ENCODE results near the gene PRKAR2B.
"Not testable (repeated sequence)": the region's sequence is repeated elsewhere in the genome, so short reads cannot be mapped to it uniquely, and the experiment has no call there.

The PRKAR2B gene

DNA sequence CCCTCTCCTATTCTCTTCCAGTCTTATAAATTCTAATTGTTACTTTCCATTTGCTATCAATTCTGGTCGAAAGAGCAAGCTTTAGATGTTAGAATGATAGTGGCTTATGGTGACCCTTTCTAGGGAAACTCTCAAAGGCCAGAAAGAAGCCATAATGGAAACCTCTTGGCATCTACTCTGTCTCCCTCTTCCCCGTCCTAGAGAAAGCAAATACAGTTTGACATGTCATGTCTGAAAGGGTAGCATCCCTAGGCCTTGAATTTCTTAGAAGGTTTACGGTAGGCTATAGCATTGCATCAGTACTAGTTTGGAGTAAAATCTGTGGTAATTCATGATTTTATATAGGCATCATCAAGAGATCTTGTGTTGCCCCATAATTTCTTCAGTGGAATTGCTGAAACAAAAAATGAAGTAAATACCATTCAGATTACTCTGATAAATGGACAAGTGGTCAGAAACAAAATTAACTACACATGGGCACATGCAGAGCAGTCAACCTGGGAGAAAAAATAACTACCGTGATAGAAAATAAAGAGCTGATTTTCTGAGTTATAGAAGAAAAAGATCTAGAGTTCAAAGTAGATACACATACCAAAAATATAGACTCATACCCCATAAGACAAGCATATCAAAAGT lies 4.4 kb downstream of the PRKAR2B start:
- no peak for DNase-seq

DNA sequence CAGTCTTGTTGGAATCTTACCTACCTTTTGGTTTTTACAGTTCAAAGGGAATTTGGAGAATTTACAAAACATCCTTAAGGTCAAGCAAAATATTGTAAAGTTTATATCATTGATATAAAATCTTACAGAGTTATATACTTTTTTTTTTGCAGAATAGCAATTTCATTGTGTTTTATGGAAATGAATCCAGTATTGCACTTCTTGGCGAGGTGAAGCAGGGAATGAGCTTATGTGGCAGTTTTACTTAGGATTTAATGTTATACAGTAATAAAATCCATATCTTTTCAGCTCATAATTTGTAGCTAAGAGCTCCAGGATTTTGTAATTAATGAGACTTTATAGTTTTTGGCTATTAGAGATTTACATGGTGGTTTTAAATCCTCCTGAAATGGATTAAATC lies 5.0 kb downstream of the PRKAR2B start:
- DNase-seq: no peak

DNA sequence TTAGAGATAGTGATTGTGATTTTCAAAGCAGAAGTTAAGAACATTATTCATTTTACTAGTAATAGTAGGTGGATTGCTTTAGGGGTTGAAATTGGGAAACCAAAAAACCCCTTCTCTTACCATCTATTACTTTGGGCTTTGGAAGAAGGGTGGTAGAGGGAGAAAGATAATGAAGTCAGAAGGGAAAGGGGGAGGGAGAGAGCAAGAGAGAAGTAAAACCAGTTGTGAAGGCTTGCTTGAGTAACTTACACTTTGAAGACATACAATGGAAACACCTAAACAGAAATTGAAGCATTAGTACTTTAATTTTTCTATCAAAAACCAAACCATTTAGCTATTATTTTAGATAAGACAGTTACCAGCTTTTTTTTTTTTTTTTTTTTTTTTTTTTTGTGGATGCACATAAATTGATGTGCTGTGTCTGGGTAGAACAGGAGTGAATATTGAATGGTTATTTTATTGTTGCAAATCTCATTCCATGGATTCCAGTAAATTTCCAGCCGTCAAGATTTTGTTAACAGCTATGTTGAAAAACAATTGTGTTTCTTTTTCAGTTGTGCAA lies 5.5 kb downstream of the PRKAR2B start:
- DNase-seq: no peak

DNA sequence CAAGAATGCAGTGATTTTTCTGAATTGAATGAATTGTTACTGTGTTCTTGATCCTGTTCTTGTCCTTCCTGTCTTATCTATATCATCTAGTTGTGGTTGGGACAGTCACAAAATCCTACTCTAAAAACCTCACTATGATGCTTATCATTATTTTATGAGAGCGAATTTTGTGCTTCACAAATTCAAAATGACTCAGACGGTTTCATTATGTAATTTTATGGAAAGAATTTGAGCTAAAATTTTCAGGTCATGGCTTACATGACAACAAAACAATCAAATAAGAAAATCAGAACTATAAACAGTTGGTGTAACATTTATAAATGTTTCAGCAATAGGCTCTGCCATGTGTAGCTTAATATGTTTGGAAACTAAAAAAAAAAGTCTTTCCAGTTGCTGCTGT lies 6.9 kb downstream of the PRKAR2B start:
- no peak for DNase-seq

DNA sequence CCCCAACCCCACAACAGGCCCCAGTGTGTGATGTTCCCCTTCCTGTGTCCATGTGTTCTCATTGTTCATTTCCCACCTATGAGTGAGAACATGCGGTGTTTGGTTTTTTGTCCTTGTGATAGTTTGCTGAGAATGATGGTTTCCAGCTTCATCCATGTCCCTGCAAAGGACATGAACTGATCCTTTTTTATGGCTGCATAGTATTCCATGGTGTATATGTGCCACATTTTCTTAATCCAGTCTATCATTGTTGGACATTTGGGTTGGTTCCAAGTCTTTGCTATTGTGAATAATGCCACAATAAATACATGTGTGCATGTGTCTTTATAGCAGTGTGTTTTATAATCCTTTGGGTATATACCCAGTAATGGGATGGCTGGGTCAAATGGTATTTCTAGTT lies 10.5 kb downstream of the PRKAR2B start:
- DNase-seq: not testable (repeated sequence)

DNA sequence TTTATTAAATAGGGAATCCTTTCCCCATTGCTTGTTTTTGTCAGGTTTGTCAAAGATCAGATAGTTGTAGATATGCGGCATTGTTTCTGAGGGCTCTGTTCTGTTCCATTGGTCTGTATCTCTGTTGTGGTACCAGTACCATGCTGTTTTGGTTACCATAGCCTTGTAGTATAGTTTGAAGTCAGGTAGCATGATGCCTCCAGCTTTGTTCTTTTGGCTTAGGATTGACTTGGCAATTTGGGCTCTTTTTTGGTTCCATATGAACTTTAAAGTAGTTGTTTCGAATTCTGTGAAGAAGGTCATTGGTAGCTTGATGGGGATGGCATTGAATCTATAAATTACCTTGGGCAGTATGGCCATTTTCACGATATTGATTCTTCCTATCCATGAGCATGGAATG lies 11.6 kb downstream of the PRKAR2B start:
- DNase-seq: not testable (repeated sequence)

DNA sequence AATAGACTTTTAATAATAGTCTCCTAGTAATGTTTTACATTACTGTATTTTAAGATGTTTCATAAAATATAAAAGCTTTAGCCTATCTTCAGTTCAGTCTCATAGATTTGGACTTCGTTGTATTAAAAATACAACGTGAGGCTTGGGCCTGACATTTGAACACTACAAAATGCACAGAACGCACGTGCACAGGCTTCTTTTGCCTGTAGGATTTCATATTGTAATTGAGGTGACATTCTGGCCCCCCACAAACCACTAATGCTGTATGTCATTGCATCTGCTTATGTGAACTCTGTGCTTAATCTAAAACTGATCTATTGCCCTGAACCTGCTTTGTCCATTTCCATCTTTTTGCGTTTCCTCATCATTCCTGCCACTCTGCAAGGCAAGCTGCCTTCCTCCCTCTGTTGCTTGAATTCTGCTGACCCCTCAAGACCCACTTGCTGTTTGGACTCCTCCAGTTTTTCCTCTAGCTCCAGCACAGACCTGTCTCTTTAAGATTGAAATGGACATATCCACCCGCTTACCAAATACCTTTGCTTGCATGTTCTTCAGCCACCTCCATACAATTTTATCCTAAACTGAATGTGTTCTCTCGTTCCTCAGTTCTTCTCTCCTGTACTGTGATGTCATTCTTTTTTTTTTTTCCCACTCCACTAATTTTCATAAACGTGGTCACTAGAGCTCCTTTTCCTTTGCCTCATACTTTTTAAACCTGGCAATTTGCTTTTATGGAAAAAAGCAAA lies 12.4 kb downstream of the PRKAR2B start:
- no peak for DNase-seq

DNA sequence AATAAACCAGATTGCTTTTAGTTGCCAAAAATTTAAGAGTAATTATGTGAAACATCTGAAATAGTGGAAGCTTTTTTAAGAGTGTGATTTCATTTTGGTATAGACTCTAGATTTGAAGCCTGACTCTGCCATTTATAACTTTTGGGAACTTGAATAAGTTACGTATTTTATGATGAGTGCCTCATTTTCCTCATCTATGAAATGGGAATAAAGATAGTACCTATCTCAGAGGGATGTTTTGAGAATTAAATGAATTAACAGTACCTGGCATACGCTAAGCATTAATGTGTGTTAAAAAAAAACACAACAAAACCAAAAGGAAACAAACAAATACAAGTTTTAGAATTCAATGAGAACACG lies 12.9 kb downstream of the PRKAR2B start:
- no peak for DNase-seq

DNA sequence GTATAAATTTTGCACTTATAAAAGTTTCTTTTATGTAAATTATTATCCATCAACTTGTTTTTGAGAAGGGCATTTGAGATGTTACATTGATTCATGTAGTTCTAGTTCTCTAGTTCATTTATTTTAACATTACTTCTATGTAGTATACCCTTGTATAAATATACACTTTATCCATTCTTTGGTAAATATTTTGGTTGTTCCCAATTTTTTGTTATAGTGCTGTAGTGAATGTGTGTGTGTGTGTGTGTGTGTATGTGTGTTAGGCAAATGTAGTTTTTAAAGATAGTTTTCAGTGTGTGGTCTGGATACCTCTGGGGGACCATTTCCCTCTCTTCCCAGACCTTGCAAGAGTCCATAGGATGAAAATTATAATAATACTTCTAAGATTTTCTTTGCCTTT lies 15.0 kb downstream of the PRKAR2B start:
- no peak for DNase-seq

DNA sequence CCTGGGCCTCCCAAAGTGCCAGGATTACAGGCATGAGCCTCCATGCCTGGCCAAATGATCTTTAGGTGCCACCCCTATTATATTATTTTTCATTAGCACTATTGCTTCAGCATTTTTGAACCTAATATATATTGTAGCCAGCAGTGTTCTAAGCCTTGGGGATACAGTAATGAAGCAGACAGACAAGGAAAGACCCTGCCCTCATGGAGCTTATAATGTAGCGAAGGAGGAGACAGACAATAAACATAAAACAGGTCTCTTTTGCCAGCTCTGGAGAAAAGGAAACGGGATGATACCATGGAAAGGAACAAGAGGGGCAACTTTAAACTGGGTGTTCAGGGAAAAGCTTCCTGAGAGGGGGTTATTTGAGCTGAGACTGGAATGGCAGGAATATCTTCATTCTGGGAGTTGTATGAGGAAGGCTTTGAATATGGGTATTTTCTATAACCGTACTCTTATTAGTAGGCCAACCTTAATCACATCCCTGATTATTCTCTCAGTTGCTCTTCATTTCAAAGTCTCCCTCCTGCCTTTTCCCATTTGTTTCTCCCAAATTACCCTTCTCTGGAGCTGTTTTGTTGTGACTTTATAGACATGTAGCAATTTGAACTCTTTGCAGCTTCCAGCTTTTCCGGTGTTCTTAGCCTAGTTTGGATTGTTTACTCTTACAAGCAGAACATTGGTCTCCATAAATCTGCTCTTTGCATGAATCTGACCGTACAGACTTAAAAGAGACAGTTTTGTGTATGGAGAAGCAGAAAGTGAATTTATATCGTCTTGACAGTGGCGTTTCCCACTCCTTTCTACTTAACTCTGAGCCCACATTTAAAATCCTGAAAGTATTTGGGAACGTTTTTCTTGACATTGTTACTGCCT lies 19.0 kb downstream of the PRKAR2B start:
- no peak for DNase-seq

DNA sequence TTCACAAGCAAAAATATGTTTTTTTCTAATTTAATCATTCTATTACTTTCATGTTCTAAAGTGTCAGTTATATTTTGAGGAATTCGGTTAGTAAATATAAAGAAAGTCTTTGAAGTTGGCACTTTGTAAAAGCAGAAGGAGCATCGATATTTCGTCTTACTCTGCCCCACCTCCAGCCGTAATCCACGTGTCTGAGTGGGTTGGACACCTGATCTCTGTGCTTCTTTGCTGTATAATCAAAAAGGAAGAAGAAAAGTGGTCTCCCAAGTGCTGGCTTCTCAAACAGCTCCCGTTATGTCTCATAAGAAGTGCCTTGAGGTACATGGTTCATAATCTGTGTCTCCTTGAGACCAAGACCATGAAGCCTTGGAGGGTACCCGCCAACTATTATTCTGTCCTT lies 19.8 kb downstream of the PRKAR2B start:
- no peak for DNase-seq

DNA sequence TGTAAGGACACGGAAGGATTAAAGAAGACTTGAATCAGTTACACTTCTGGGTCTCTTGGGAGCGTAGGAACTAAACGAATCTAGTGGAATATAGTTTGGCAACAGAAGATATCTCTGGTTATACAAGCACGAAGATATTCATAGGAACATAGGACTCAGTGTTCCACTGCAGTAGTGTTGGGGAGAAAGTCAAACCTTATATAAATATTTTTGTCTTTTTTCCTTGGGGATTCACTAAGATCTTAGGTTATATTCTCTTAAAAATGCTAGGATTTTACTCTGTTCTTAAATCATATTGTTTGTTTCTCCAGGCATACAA lies 21.4 kb downstream of the PRKAR2B start:
- DNase-seq: no peak

DNA sequence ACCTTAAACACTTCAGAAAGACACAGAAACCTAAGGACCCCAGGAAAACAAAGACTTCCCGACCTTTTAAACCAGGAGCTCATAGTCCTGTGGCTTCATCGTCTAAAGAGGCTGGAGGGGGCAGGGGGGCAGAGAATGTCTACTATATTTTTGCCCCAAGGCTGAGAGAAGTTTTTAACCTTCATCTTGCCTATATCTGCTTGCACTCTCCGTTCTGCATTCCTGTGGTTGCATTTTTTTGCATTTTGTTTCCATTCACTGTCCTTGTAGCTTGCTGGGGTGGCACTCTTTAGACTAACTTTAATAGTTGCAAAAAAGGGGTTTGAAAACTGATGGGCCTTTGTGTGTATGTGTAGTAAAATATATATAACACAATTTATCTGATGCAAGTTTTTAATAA lies 23.7 kb downstream of the PRKAR2B start:
- DNase-seq: no peak

DNA sequence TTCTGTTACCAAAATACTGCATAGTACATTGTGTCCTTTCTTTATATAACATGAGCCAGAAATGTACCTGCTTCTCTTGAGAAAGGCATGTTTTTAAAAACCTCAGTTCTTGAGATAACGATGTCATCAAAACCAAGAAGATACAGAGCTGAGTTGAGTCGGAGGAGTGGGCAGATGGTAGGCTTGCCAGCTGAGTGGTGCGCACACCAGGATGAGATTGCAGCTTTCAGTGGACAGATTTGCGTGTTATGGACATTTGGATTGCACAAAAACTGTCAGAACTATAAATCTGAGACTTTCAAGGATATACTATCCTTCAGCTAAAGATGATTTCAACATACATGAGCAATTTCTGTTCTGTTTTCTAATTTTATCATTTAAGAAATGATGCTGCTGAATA lies 25.0 kb downstream of the PRKAR2B start:
- DNase-seq: no peak

DNA sequence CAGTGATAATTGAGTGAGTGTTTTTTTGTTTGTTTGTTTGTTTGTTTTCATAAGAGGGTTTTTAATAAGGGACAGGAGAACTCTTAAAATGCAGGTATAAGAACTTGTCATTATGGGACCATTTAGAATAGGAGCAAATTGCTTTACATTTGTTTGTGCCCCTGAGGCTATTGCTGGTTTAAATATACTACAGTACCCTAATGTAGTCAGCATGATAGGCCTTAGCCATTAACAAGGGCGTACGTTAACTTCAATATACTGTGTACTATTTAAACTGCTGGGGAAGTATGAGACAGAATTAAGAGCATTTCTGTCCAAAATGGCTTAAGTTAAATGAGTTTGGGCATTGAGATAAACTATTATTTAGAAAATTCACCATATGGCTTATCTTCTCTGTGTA lies 26.2 kb downstream of the PRKAR2B start:
- DNase-seq: no peak

DNA sequence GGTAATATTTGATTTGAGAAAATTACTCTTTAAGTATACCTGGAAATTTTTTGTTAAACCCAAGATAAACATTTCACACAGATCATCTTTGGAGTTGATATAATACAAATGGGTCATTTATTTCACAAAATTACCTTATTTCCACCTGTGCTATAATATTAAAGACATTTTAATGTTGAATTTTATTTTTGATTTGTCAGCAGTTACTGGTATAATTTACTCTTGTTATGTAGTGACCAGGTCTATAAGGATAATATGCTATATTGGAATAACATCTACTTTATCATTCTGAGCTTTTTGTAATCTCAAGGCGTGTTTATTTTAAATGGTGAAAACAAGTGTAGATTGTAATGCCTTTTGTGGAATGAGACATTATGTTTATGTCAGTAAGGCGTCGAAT lies 26.6 kb downstream of the PRKAR2B start:
- no peak for DNase-seq

DNA sequence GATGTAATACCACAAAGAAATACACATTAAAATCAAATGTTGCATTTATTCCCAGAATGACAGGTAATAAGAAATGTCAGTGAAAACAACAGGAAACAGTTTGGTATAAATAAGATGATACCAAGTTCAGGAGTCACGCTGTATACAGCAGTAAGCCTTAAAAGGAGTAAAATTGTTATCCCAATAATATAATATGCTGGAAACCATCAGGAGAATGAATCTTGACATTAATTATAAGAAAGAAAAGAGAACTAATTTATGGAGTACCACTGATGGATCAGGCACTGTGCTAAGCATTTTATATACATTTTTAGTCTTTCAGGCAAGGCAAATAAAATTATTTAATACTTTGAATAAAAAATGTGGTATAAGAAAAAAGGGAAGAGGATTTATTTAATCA lies 27.6 kb downstream of the PRKAR2B start:
- DNase-seq: no peak

DNA sequence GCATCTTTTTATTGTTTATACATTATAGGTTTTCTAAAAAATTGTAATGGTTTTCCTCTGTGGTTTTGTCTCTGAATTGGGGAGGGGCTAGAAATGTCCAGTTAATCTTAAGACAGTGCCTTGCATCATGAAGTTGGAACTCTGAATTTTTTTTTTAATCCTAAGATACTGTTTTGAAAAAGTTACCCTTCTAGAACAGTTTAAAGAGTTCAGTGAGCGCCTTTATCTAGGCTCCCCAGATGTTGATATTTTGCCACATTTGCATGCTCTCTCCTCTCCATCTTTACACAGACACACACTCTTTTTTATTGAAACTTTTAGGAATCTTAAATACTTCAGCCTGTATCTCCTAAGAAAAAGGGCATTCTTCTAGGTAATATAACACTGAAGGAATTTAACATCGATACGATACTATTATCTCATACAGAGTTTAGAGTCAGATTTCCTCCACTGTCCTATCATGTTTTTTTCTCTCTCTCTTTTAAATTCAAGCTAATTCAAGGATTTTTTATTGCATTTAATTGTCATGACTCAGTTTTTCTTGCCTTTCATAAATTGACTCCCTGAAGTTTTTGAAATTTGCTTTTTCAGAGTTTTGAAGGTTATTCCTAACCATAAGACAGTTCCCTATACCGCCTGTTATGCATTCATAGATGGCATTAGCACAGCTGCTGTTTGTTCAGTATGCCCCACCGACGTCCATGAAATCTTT lies 31.5 kb downstream of the PRKAR2B start:
- no peak for DNase-seq

DNA sequence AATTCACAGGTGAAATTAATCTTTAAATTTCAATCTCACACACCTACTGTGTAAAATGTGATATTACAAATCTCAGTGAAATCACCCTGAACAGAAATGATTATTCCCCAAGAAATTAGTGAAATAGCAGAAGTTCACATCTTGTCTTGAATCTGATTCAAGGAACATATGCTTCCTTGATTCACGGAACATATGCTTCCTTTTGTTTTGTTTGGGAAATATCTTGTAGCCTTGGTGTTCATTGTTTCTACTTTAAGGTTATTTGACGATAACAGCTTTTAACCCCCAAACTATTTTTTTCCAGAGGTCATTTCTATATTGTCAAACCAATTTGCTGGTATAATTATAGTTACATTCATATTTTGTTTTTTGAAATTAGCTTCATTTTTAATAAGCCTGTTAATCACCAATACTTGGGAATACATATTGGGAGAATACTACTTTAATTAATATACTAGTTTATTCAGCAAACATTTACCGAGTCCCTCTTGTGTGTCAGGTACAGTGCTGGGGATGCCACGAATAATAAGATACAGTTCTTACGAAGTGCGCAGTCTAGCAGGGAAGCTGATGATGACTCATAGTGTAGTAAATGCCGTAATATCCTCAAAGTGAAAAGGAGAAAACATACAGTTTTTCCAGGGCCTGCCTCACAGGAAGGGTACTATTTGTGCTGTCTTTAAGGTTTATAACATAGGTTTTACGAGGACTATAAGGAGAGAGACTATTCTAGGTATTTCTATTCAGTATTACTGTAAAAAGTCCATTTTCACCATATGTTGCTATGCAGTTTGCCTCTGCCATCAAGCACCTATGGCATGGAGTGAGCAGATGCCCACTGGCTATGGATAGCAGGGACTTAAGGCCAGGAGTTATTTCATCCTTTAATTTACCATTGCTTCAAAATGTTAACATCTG lies 32.5 kb downstream of the PRKAR2B start:
- no peak for DNase-seq

DNA sequence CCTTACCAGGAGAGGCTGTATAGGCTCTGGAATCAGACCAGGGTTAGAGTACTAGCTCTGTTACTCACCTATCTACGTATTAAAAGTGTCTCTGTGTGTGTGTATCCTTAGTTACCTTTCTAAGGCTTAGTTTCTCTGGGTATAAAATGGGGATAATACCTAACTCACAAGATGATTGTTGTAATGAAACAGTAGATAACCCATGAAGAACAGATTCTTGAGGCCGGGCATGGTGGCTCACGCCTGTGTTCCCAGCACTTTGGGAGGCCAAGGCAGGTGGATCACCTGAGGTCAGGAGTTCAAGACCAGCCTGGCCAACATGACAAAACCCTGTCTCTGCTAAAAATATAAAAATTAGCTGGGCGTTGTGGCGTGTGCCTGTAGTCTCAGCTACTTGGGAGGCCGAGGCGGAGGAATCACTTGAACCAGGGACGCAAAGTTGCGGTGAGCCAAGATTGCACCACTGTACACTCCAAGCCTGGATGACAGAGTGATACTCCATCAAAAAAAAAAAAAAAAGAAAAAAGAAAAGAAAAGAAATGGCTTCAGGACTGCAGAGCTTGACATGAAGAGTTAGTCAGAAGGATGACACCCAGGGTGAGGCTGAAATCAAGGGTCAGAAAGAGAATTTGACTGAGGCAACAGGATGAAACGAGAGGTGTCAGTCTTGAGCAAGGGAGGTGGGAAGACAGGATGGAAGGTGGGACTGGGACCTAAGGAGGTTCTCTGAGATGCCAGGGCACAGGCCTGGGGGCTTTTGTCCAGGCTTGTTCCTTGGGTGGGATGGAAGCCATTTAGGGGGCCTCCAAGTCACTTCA lies 33.4 kb downstream of the PRKAR2B start:
- no peak for DNase-seq

DNA sequence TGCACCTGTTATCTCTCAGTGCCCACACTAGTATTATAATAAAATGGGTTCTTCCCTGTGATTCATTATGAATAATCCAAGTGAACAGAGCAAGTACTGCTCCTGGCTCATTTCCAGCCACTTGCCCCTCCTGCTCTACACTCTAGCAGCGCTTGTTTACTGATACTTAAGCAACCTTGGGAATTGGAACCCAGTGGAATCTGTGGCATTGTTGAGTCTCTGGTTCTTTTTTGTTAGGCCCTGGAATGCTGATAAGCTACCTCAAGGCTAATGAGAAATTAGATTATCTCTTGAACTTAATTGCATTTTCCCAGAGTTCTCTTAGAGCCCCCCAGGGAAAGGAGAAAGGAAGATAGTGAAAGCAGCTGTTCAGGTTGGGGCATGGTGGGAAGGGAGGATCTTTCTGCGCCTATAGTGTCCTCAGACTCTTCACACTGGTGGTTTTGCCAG lies 34.0 kb downstream of the PRKAR2B start:
- DNase-seq: no peak

Measured in effector CD8-positive, alpha-beta T cell (primary cell).